Stimulated activated CD4-positive, alpha-beta T cell treated with anti-CD3 and anti-CD28 coated beads, Interleukin-1b, Interleukin-23, amount 100 ng/mL, for 24 hours (primary cell): ENCODE measurements around the gene SNAP91.
"Not testable (repeated sequence)": the region's sequence is repeated elsewhere in the genome, so short reads cannot be mapped to it uniquely, and the experiment has no call there.

Experiments
- DNase-seq, 4 experiments: peaks; one replicate each; pipeline ENCODE4 v3.0.0-alpha.2; 2020; ENCODE audit warnings: low read depth in 4 of 4, low spot score in 1 of 4

SNAP91 gene

GRCh38 chr6:83708970-83709747 is at the start of gene SNAP91:
TSS of gene SNAP91 (minus strand) at chr6:83709101. CDS start at chr6:83707927, 1,174 bp downstream.
- DNase-seq: no peak

DNA sequence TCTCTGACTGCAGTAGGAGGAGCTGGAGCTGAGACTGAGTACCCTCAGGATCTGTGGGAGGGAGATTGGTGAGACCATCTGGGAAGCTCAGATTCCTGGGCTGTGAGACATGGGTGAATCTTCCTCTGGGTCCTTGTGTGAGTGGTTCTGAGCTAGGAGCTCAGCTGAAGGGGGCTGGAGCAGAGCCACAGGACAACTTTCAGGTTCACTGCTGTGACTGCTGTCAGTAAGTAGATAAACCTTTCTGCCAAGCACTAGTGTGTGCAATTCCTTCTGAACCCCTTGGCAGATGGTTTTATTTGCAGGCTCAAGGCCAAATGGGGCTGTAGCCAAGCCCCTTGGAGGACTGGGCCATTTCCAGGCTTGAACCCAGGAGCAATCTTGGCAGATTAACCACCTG is 49.6 kb upstream of the SNAP91 start:
- no peak for DNase-seq

DNA sequence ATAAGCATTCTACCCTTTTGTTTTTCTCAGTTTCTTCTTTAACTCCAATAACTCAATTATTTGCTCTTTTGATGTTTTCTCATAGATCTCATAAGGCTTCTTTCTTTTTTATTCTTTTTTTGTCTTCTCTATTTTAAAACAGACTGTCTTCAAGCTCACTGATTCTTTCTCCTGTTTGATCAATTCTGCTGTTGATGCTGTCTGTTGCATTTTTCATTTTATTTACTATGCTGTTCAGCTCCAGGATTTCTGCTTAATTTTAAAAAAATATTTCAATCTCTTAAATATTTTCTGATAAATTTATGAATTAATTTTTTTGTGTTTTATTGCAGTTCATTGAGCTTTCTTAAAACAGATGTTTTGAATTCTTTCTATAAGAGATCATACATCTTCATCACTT is 48.1 kb upstream of the SNAP91 start:
- DNase-seq: no peak

- DNase-seq: no peak
These were observed 47.7 kb upstream of the SNAP91 start for GRCh38 chr6:83756565-83756964.

- DNase-seq: not testable (repeated sequence)
These were observed 43.5 kb upstream of the SNAP91 start for GRCh38 chr6:83752375-83752774.

- no peak for DNase-seq
These were observed 32.2 kb upstream of the SNAP91 start for GRCh38 chr6:83741089-83741488.

GRCh38 chr6:83735461-83735860 is 26.6 kb upstream of the SNAP91 start:
- DNase-seq: no peak

GRCh38 chr6:83729871-83730270 is 21.0 kb upstream of the SNAP91 start:
- DNase-seq: no peak

DNA sequence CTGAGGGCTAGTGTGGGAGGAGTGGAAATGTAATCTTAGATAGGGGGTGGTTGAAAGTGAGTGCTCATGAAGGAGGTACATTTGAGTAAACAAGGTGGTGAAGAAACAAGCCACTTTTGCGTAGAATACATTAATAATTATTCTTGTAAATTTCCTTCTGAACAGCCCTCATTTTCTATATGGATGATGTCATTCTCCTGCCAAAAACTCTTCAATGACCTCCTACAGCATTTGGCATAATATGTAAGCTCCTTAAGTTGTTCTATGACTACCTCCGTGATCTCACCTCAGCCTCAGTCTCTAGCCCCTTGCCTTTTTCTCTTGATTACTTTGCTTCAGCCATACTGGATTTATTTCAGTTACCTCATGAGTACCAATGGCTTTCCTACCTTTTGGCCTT is 14.0 kb upstream of the SNAP91 start:
- no peak for DNase-seq

GRCh38 chr6:83717809-83718208 is 8.9 kb upstream of the SNAP91 start:
- no peak for DNase-seq

DNA sequence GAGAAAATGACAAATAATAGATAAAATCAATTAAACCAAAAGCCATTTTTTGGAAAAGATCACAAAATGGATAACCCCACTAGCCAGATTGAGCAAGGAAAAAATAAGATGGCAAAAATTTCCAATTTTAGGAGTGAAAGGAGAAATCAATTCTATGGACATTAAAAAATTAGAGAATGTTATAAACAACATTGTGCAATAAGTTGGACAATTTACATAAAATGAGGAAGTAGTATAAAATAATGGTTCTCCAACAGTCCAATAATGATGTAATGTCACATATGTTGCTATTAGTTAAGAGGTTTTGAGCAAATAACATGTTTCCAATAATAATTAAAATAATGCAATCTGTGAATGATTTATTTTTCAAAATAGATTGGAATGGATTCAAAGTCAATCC is 3.1 kb upstream of the SNAP91 start:
- no peak for DNase-seq

DNA sequence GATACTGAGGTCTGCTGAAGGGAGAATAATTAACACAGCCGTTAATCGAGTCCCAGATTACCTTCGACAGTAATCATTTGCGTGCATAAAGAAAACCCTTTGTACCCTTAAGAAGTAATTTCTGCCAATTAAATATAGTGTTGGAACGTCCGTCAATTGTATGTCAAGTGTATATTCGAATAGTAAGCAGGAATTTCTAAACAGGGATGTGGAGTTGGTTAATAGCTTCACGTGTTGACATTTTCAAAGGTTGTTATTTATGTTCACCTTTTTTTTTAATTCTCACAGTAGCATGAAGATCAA is 798 bp upstream of the SNAP91 start:
- DNase-seq: no peak

DNA sequence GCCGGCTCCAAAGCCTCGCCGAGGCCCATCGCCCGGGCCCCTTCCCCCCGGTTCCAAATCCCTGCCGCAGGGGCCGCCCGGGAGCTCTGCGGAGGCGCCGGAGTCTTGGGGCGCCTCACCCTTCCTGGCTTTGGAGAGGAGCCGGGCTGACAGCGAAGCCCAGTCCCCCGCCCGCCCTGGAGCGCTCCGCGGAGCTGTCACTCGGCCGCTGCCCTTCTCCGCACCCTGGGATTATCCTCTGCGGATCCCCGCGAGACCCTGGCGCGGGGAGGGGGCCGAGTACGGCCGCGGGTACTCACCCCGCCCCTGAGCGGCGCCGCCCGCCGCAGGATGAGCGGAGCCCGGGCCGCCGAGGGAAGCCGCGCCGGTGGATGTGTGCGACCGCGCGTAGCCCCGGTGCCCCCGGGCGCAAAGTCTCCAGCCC is 343 bp downstream of the SNAP91 start:
- no peak for DNase-seq

- no peak for DNase-seq
These were observed 914 bp downstream of the SNAP91 start for GRCh38 chr6:83707829-83708545.

- DNase-seq: no peak
These were observed 6.2 kb downstream of the SNAP91 start for GRCh38 chr6:83702749-83703148.

- DNase-seq: no peak
These were observed 6.8 kb downstream of the SNAP91 start for GRCh38 chr6:83702077-83702476.

DNA sequence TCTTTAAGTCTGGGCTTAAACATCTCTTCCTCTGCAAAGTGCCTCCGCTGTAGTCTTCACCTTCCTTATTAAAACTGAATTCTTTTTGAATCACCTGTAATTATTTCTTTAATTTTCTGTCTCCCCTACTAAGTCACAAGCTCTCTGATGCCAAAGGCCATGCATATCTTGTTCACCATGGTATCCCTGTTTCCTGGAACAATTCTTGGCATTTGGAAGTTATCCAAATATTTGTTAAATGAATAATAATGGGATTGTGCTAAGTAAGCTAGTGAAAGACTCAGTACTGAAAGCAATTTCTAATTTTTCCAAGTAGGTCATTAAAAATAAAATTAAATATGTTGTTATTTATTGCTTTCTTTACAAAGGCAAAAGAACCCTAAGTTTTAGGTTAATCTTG is 12.2 kb downstream of the SNAP91 start:
- no peak for DNase-seq

- DNase-seq: no peak
These were observed 23.4 kb downstream of the SNAP91 start for GRCh38 chr6:83685481-83685880.

DNA sequence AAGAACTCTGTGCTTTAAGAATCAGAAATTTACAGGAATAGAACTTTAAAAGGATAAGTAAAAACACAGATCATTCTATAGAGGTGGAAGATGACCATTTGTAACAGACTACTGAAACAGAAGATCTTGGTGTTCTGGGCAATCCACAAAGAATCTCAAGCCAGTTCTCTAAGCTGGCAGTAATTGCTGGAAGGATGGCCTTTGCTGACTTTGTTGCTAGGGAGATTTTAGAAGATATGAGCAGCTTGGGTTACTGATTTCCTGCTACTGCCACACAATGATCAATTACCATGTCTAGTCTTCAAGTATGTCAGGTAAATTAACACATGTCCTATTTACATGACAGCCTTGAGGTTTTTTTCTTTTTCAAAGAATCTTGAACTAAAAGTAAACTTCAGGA is 31.1 kb downstream of the SNAP91 start:
- no peak for DNase-seq

GRCh38 chr6:83637953-83638352 is 70.9 kb downstream of the SNAP91 start:
- no peak for DNase-seq

GRCh38 chr6:83636800-83637199 is 72.1 kb downstream of the SNAP91 start:
- no peak for DNase-seq

DNA sequence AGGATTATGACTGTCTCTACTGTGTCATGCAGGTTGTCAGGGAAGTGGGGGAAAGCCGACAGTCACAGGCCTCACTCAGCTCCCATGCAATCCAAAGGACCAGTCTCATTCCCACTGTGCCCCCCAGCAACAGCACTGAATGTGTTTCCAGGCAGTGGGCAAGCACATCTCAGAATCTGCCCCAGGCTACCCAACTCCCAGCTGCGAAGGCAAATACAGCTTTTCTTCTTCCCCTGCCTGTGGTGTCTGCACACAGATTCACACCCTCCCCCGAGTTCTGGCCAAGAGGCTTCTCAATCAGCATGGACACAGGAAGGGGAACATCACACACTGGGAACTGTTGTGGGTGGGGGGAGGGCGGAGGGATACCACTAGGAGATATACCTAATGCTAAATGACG is 75.3 kb downstream of the SNAP91 start:
- no peak for DNase-seq

DNA sequence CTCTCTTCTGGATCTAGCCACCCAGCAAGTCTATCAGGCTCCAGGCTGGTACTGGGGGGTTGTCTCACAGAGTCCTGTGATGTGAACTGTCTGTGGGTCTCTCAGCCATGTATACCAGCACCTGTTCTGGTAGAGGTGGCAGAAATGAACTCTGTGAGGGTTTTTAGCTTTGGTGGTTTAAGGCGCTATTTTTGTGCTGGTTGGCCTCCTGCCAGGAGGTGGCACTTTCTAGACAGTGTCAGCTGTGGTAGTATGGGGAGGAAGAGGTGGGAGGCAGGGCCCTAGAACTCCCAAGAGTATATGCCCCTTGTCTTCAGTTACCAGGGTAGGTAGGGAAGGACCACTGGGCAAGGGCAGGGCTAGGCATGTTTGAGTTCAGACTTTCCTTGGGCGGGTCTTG is 75.8 kb downstream of the SNAP91 start:
- no peak for DNase-seq
